ENCODE measurements around the gene RTRAF. TPM values are rescaled to one million over a fixed set of nuclear protein-coding genes. Genes with fewer than 3 reads are reported as not detected.

Gene RTRAF
- total and polyA plus RNA-seq, 2 donors (not counting 1 experiment from before 2014, with no cell fraction given), result 34.7 to 91.1 TPM

- H3K27ac Mint-ChIP-seq, result no peak overlapping the region
- Histone ChIP-seq H3K4me3 (ENCODE audit: control extremely low read depth in 1 of 5, extremely low read depth in 1 of 5, insufficient read depth in 1 of 5, low read depth in 2 of 5, low read length in 4 of 5) (no peak overlapping the region), H3K4me2 (replicated peaks; ENCODE audit: low read depth, low read length, poor library complexity, severe bottlenecking) (no peak overlapping the region), H2AFZ (ENCODE audit: insufficient read depth, low read depth, low read length, poor library complexity, severe bottlenecking) (no peak overlapping the region), H3K4me1 (ENCODE audit: control insufficient read depth in 2 of 2, insufficient read depth in 2 of 2, low read length in 2 of 2) (peaks cover 3 to 6% of the 10 kb centered on the region in 2 donors), H3K27me3 (replicated peaks in 1 of 4; ENCODE audit: control extremely low read depth in 1 of 4, control insufficient read depth in 3 of 4, insufficient read depth in 4 of 4, low read length in 3 of 4) (peaks cover 0 to 2% (median 0%) of the 10 kb centered on the region in 4 experiments), H3K9me3 (ENCODE audit: control extremely low read depth in 1 of 3, control insufficient read depth in 2 of 3, insufficient read depth in 1 of 3, low read length in 2 of 3) (peaks cover 0 to 9% (median 0%) of the 10 kb centered on the region in 3 donors), H4K20me1 (ENCODE audit: control insufficient read depth, insufficient read depth, low read length, poor library complexity, severe bottlenecking) (no peaks in the 10 kb centered on the region), H3K27ac (ENCODE audit: low read length in 2 of 2) (no peak overlapping the region), H3K9ac (ENCODE audit: low read length) (no peak overlapping the region), H3K79me2 (ENCODE audit: control insufficient read depth, insufficient read depth, low read length) (no peaks in the 10 kb centered on the region), H3K36me3 (replicated peaks in 1 of 2; ENCODE audit: control extremely low read depth in 1 of 2, control insufficient read depth in 1 of 2, extremely low read depth in 1 of 2, insufficient read depth in 2 of 2, low read length in 1 of 2) (no peaks in the 10 kb centered on the region)
- H3K9me3 Mint-ChIP-seq (ENCODE audit: insufficient read depth), result no peaks in the 10 kb centered on the region
- H3K4me3 Mint-ChIP-seq, result no peak overlapping the region
- H3K27me3 Mint-ChIP-seq, result no peaks in the 10 kb centered on the region
- no CpG with 5 or more reads among the region's 1 CpG for WGBS (ENCODE audit: insufficient coverage)
- ChIA-PET CTCF (no interaction called here), POLR2A (no interaction called here)
- TF ChIP-seq CTCF (IDR thresholded peaks at IDR 0.05) (no peak), EZH2 (IDR thresholded peaks at IDR 0.05; ENCODE audit: borderline replicate concordance, insufficient read depth, low read depth, low read length, poor library complexity, severe bottlenecking) (no peak)
- peaks cover 7% of the 10 kb centered on the region for H3K4me1 Mint-ChIP-seq
- ATAC-seq (ENCODE audit: low read depth) (no peak), DNase-seq (no peak)
- intact Hi-C loops (cut with micrococcal nuclease), result no loop called here
Observed at GRCh38 chr14:52023518-52023917, 34.2 kb downstream of the RTRAF start.

- no peaks in the 10 kb centered on the region for H4K20me1 ChIP-seq (ENCODE audit: control insufficient read depth, insufficient read depth, low read length, poor library complexity, severe bottlenecking)
- Mint-ChIP-seq H3K4me3 (no peak overlapping the region), H3K4me1 (peaks cover 7% of the 10 kb centered on the region), H3K27ac (no peak overlapping the region), H3K27me3 (peaks cover 8% of the 10 kb centered on the region), H3K9me3 (ENCODE audit: insufficient read depth) (no peaks in the 10 kb centered on the region)
- H3K4me3 ChIP-seq (ENCODE audit: control extremely low read depth in 1 of 5, extremely low read depth in 1 of 5, insufficient read depth in 1 of 5, low read depth in 2 of 5, low read length in 4 of 5), result no peak overlapping the region
- H3K9me3 ChIP-seq (ENCODE audit: control extremely low read depth in 1 of 3, control insufficient read depth in 2 of 3, insufficient read depth in 1 of 3, low read length in 2 of 3), result peaks cover 0 to 3% (median 0%) of the 10 kb centered on the region in 3 donors
- ATAC-seq (ENCODE audit: low read depth), result no peak
- no peaks in the 10 kb centered on the region for H3K36me3 ChIP-seq (replicated peaks in 1 of 2; ENCODE audit: control extremely low read depth in 1 of 2, control insufficient read depth in 1 of 2, extremely low read depth in 1 of 2, insufficient read depth in 2 of 2, low read length in 1 of 2)
- no peak overlapping the region for H3K27ac ChIP-seq (ENCODE audit: low read length in 2 of 2)
- ChIA-PET POLR2A (no interaction called here), CTCF (no interaction called here)
- no peak overlapping the region for H3K4me2 ChIP-seq (replicated peaks; ENCODE audit: low read depth, low read length, poor library complexity, severe bottlenecking)
- no peak overlapping the region for H3K9ac ChIP-seq (ENCODE audit: low read length)
- no peak for DNase-seq
- TF ChIP-seq CTCF (IDR thresholded peaks at IDR 0.05), result no peak
- no peak for TF ChIP-seq EZH2 (IDR thresholded peaks at IDR 0.05; ENCODE audit: borderline replicate concordance, insufficient read depth, low read depth, low read length, poor library complexity, severe bottlenecking)
- intact Hi-C loops (cut with micrococcal nuclease), result no loop called here
- H3K27me3 ChIP-seq (replicated peaks in 1 of 4; ENCODE audit: control extremely low read depth in 1 of 4, control insufficient read depth in 3 of 4, insufficient read depth in 4 of 4, low read length in 3 of 4), result no peaks in the 10 kb centered on the region
- H3K79me2 ChIP-seq (ENCODE audit: control insufficient read depth, insufficient read depth, low read length), result no peaks in the 10 kb centered on the region
- no peak overlapping the region for H2AFZ ChIP-seq (ENCODE audit: insufficient read depth, low read depth, low read length, poor library complexity, severe bottlenecking)
- H3K4me1 ChIP-seq (ENCODE audit: control insufficient read depth in 2 of 2, insufficient read depth in 2 of 2, low read length in 2 of 2), result peaks cover 3 to 6% of the 10 kb centered on the region in 2 donors
Observed at GRCh38 chr14:52025310-52025709, 36.0 kb downstream of the RTRAF start.
